ENCODE results near the gene TOP2B. TPM values are rescaled to one million over a fixed set of nuclear protein-coding genes. Genes with fewer than 3 reads are reported as not detected.

TOP2B gene
- total RNA-seq, 1 experiment from 2014 or later: 181 TPM

- no peaks in the 10 kb centered on the region; a peak in 1 of 5 replicates for H3K9me3 Mint-ChIP-seq
- Histone ChIP-seq H4K91ac (ENCODE audit: insufficient read length, low read depth, low read length) (no peak overlapping the region), H2BK20ac (ENCODE audit: low read depth, low read length, poor library complexity, severe bottlenecking) (no peak overlapping the region), H3K4me1 (ENCODE audit: insufficient read depth, low read length) (no peaks in the 10 kb centered on the region), H3T11ph (ENCODE audit: low read length) (no peak overlapping the region), H3K9me3 (ENCODE audit: control insufficient read depth, low read depth, low read length) (no peaks in the 10 kb centered on the region), H3K79me1 (ENCODE audit: insufficient read depth, low read depth, low read length, poor library complexity, severe bottlenecking) (no peaks in the 10 kb centered on the region), H3K4me2 (ENCODE audit: insufficient read depth, insufficient read length, low read length) (no peak overlapping the region), H2BK5ac (ENCODE audit: insufficient read length, low read length) (no peak overlapping the region), H3K23me2 (ENCODE audit: insufficient read length, low read depth, low read length, poor library complexity, severe bottlenecking) (no peaks in the 10 kb centered on the region), H4K5ac (ENCODE audit: insufficient read length, low read depth, low read length) (no peak overlapping the region), H3K23ac (ENCODE audit: insufficient read length, low read depth, low read length) (no peak overlapping the region), H3K79me2 (ENCODE audit: insufficient read depth, low read length) (no peaks in the 10 kb centered on the region), H3K56ac (ENCODE audit: insufficient read length, low read depth, low read length) (no peak overlapping the region), H4K8ac (replicated peaks; ENCODE audit: insufficient read length, low read depth, low read length) (no peak overlapping the region), H2BK15ac (ENCODE audit: low read depth, low read length) (no peak overlapping the region), H4K20me1 (ENCODE audit: control insufficient read depth, insufficient read depth, insufficient read length) (no peaks in the 10 kb centered on the region), H2AFZ (ENCODE audit: low read length) (no peak overlapping the region), H3K18ac (ENCODE audit: insufficient read length, low read depth, low read length) (no peak overlapping the region), H3K14ac (ENCODE audit: insufficient read depth, low read length) (no peak overlapping the region), H3K27ac (ENCODE audit: insufficient read length, low read depth, low read length) (no peak overlapping the region), H2BK120ac (ENCODE audit: low read depth, low read length, poor library complexity, severe bottlenecking) (no peak overlapping the region), H2AK5ac (ENCODE audit: insufficient read length, low read length) (no peak overlapping the region), H3K27me3 (ENCODE audit: insufficient read depth, low read length) (no peaks in the 10 kb centered on the region), H3K9ac (ENCODE audit: extremely low read depth, insufficient read length, low read length) (no peak overlapping the region), H2BK12ac (ENCODE audit: insufficient read length, low read depth, low read length) (no peak overlapping the region), H3K4ac (ENCODE audit: low read depth, low read length) (no peak overlapping the region)
- H3K36me3 Mint-ChIP-seq (ENCODE audit: insufficient read depth in 1 of 3, low read depth in 3 of 3): no peaks in the 10 kb centered on the region; a peak in 1 of 7 replicates
- H3K4me3 Mint-ChIP-seq: no peak overlapping the region
- WGBS (ENCODE audit: extremely low coverage, insufficient read length, low lambda C conversion rate): no CpG with 5 or more reads among the region's 7 CpGs
- TF ChIP-seq, protein P1, sequence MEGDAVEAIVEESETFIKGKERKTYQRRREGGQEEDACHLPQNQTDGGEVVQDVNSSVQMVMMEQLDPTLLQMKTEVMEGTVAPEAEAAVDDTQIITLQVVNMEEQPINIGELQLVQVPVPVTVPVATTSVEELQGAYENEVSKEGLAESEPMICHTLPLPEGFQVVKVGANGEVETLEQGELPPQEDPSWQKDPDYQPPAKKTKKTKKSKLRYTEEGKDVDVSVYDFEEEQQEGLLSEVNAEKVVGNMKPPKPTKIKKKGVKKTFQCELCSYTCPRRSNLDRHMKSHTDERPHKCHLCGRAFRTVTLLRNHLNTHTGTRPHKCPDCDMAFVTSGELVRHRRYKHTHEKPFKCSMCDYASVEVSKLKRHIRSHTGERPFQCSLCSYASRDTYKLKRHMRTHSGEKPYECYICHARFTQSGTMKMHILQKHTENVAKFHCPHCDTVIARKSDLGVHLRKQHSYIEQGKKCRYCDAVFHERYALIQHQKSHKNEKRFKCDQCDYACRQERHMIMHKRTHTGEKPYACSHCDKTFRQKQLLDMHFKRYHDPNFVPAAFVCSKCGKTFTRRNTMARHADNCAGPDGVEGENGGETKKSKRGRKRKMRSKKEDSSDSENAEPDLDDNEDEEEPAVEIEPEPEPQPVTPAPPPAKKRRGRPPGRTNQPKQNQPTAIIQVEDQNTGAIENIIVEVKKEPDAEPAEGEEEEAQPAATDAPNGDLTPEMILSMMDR (conservative IDR thresholded peaks at IDR 0.05): no peak
- no peak for DNase-seq
- H3K27me3 Mint-ChIP-seq (ENCODE audit: low read depth): no peaks in the 10 kb centered on the region
- H3K4me1 Mint-ChIP-seq: peaks cover 9 to 11% of the 10 kb centered on the region in 2 experiments
- H3K27ac Mint-ChIP-seq: no peak overlapping the region
These were observed 83.4 kb downstream of the TOP2B start for GRCh38 chr3:25581335-25581734.
